Putamen (tissue), 1 donor: ENCODE results near the gene MRPS24.

ENCODE experiments used
- DNase-seq: peaks from one replicate; pipeline ENCODE4 v3.0.0-alpha.2; 2016; ENCODE audit warnings: low spot score

MRPS24 gene

GRCh38 chr7:43877968-43878864, 8.9 kb upstream of the MRPS24 start:
- DNase-seq, result no peak

- no peak for DNase-seq
Observed at GRCh38 chr7:43876976-43877745, 7.8 kb upstream of the MRPS24 start.

GRCh38 chr7:43876241-43876640, 6.9 kb upstream of the MRPS24 start:
- DNase-seq, result no peak

GRCh38 chr7:43873300-43873699, 4.0 kb upstream of the MRPS24 start:
- no peak for DNase-seq

- DNase-seq, result peak; percentile 50
Observed at GRCh38 chr7:43872406-43873110, 3.2 kb upstream of the MRPS24 start.

- DNase-seq, result no peak
Observed at GRCh38 chr7:43871064-43871463, 1.7 kb upstream of the MRPS24 start.

GRCh38 chr7:43870316-43870715, 999 bp upstream of the MRPS24 start:
- DNase-seq, result no peak

GRCh38 chr7:43869867-43870240, 537 bp upstream of the MRPS24 start:
- DNase-seq, result no peak

GRCh38 chr7:43868681-43869005, 674 bp downstream of the MRPS24 start:
- no peak for DNase-seq

- DNase-seq, result no peak
Observed at GRCh38 chr7:43868181-43868580, 1.1 kb downstream of the MRPS24 start.

- no peak for DNase-seq
Observed at GRCh38 chr7:43865277-43865676, 4.0 kb downstream of the MRPS24 start.

GRCh38 chr7:43864126-43864525, 5.2 kb downstream of the MRPS24 start:
- DNase-seq, result no peak

GRCh38 chr7:43856996-43857395, 12.3 kb downstream of the MRPS24 start:
- no peak for DNase-seq

- no peak for DNase-seq
Observed at GRCh38 chr7:43856316-43856715, 13.0 kb downstream of the MRPS24 start.

- DNase-seq, result no peak
Observed at GRCh38 chr7:43855176-43855575, 14.1 kb downstream of the MRPS24 start.

- no peak for DNase-seq
Observed at GRCh38 chr7:43851805-43852204, 17.5 kb downstream of the MRPS24 start.

GRCh38 chr7:43850348-43851116, 18.8 kb downstream of the MRPS24 start:
- no peak for DNase-seq

- no peak for DNase-seq
Observed at GRCh38 chr7:43849047-43849446, 20.3 kb downstream of the MRPS24 start.

- DNase-seq, result no peak
Observed at GRCh38 chr7:43847496-43847895, 21.8 kb downstream of the MRPS24 start.

- DNase-seq, result no peak
Observed at GRCh38 chr7:43844662-43845061, 24.7 kb downstream of the MRPS24 start.

- DNase-seq, result no peak
Observed at GRCh38 chr7:43844257-43844656, 25.1 kb downstream of the MRPS24 start.

- DNase-seq, result no peak
Observed at GRCh38 chr7:43843296-43843695, 26.0 kb downstream of the MRPS24 start.
